Measurements from ENCODE around the gene DTX2.

- TF ChIP-seq, protein P1, sequence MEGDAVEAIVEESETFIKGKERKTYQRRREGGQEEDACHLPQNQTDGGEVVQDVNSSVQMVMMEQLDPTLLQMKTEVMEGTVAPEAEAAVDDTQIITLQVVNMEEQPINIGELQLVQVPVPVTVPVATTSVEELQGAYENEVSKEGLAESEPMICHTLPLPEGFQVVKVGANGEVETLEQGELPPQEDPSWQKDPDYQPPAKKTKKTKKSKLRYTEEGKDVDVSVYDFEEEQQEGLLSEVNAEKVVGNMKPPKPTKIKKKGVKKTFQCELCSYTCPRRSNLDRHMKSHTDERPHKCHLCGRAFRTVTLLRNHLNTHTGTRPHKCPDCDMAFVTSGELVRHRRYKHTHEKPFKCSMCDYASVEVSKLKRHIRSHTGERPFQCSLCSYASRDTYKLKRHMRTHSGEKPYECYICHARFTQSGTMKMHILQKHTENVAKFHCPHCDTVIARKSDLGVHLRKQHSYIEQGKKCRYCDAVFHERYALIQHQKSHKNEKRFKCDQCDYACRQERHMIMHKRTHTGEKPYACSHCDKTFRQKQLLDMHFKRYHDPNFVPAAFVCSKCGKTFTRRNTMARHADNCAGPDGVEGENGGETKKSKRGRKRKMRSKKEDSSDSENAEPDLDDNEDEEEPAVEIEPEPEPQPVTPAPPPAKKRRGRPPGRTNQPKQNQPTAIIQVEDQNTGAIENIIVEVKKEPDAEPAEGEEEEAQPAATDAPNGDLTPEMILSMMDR (IDR thresholded peaks at IDR 0.05), result no peak
- TF ChIP-seq EZH2phosphoT487 (IDR thresholded peaks at IDR 0.05) (no peak), EZH2 (IDR thresholded peaks at IDR 0.05) (no peak)
Measured at GRCh38 chr7:76515999-76516443, 54.5 kb downstream of the DTX2 start.

Data from neural progenitor cell (in vitro differentiated cells).